GM13976 (cell line): ENCODE measurements around the gene GDI1.
A peak's percentile ranks its signal among the peaks of the same experiment; 100 is the strongest.

Source experiments
- DNase-seq: peaks from one replicate; pipeline ENCODE4 v3.0.0; 2012; ENCODE audit warnings: low spot score
- in situ Hi-C: fragments of 300-500 bp; cut with MboI; formaldehyde crosslinking; loops from one replicate; pipeline ENCODE4 v1.12.0; 2022; ENCODE audit warnings: low sequenced_read_pairs, mixed read lengths, inconsistent platforms; ENCODE audit not compliant: unreplicated experiment
- TF ChIP-seq, protein P1 (sequence below): IDR thresholded peaks from 2 replicates; pipeline ENCODE4 v1.5.1; 2012; ENCODE audit warnings: borderline replicate concordance, mild to moderate bottlenecking; ENCODE audit not compliant: insufficient read depth; ENCODE audit errors: extremely low read depth, missing control alignments, control extremely low read depth

The GDI1 gene

DNA sequence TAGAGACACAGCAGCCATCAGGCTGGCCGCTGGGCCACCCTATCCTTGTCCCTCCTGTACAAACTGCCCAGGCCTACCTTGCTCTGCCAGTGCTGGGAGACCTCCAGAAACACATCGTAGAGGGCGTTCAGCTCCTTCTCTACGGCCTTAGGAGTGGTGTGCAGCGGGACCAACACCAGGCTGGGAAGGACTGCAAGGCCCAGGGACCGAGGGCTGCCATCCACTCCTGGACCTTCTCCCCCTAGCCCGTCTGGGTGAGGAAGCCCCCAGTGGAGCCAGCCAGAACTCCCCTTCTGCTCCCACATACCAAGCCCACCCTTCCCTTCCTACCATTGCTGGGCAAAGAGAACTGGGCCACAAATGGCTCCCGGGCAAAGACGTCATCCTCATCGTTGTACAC is 33.8 kb upstream of the GDI1 start:
- in situ Hi-C loops, result no loop called here
- TF ChIP-seq, protein P1, sequence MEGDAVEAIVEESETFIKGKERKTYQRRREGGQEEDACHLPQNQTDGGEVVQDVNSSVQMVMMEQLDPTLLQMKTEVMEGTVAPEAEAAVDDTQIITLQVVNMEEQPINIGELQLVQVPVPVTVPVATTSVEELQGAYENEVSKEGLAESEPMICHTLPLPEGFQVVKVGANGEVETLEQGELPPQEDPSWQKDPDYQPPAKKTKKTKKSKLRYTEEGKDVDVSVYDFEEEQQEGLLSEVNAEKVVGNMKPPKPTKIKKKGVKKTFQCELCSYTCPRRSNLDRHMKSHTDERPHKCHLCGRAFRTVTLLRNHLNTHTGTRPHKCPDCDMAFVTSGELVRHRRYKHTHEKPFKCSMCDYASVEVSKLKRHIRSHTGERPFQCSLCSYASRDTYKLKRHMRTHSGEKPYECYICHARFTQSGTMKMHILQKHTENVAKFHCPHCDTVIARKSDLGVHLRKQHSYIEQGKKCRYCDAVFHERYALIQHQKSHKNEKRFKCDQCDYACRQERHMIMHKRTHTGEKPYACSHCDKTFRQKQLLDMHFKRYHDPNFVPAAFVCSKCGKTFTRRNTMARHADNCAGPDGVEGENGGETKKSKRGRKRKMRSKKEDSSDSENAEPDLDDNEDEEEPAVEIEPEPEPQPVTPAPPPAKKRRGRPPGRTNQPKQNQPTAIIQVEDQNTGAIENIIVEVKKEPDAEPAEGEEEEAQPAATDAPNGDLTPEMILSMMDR, result no peak
- no peak for DNase-seq

DNA sequence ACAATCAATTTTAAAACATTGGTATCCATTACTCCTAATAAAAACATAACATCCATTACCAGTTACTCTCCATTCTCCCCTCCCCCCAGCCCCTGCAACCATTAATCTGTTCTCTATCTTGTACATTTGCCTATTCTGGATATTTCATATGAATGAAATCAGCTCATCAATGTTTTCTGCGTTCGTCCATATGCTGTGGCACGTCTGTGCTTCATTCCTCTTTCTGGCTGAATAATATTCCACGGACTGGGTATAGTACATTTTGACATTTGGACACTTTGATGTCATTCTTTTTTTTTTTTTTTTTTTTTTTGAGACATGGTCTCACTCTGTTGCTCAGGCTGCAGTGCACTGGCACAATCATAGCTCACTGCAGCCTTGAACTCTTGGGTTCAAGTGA is 33.1 kb upstream of the GDI1 start:
- no peak for DNase-seq
- in situ Hi-C loops, result no loop called here
- TF ChIP-seq, protein P1, result no peak

DNA sequence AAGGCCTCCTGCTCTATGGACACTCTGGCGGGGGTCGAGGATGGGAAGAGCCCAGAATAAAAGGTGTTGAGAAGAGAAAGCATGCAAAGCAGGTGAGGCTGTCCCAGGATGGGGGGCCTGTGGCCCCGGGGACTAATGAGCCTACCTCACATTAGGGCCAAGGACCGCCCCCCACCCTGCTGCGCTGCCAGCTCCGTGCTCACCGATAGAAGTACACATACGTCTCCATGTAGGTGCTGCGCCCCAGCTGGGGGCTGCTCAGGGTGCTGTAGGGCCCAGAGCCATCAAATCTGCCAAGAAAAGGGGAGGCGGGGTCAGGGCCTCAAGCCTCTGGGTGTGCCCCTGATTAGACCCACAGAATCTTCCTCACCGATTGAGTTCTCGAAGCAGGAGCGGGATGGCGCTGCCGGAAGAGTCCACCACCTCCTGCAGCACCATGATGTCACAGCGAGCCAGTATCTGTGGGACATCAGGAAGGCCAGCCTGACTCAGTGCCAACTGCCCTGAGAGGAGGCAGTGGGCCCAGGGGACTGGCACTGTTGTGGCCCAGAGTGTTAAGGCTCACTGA is 32.2 kb upstream of the GDI1 start:
- in situ Hi-C loops, result no loop called here
- no peak for DNase-seq
- TF ChIP-seq, protein P1, result no peak

DNA sequence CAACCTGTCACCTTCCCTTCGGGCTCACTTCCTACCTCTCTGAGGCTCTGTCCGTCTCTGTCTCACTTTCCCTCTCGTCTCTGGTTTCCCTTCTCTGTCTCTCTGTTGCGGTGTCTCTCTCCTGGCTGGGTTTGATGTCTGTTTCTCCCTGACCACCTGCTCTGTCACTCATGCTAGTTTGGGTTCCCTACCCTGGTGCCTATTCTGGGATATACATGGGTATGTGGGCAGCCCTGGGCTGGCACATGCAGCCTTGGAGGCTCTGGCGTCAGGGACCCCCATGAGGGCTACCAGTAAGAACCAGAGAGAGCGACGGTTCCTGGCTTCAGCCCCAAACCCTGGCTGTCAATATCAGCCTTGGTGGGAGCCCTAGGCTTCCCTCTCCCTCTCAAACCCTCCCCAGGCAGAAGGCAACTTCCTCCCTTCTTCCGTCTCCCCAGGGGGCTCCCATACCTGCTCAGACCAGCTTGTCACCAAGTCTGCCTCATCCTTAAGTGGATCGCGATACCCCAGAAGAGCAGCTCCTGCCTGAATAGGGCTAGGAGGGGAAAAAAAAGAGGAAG is 28.2 kb upstream of the GDI1 start:
- in situ Hi-C loops, result no loop called here
- TF ChIP-seq, protein P1, result no peak
- DNase-seq, result no peak

DNA sequence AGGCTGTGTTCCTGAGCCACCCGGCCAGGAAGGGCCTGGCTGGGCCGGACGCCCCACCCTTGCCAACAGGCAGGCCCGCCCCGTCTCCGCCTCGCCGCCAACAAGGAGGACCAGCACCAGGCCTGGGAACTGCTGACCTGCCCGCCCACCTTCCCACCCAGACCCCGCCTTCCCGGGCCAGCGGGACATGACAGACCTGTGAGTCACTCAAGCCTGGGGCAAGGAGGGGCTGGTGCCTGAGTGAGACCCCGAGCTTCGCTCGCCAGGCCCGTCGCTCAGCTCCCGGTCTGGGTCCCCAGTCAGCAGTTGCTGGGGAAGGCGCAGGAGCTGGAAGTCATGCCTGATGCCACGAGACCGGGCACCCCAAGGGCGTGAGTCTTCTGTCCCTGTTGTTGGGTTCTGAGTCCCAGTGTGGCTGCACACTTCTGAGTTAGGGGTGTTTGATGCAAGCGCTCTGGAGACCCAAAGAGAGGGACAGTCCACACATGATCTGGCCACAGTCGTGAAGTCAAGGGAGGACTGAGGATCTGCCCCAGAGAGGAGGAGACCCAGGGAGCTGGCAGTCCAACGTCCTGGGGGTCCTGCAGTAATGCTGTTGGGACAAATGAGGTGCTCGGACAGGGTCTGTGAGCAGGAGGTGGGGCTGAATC is 27.6 kb upstream of the GDI1 start, which contains the start of gene DNASE1L1:
TSS of gene DNASE1L1 (minus strand) at position 33 of the 650 bp plus-strand sequence. CDS start 3,686 bp downstream, outside the sequence.
- peak; percentile 81 for DNase-seq
- in situ Hi-C loops, result no loop called here

DNA sequence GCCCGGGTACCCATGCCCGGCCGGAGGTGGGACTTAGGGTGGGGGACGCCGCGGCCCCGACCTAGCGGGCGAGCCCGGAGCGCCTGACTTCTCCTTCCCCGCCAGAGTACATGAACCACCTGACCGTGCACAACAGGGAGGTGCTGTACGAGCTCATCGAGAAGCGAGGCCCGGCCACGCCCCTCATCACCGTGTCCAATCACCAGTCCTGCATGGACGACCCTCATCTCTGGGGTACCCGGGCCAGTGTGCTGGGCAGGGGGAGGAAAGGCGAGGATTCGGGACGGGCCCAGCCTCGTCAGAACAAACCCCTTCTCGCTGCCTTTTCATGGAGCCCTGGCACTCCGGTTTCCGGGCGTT is 25.0 kb upstream of the GDI1 start:
- in situ Hi-C loops, result no loop called here
- TF ChIP-seq, protein P1, result no peak
- DNase-seq, result peak; percentile 78

More for the DNA sequence above, 27.6 kb upstream of the GDI1 start, which contains the start of gene DNASE1L1:
- TF ChIP-seq, protein P1, result no peak
